Nasal cavity respiratory epithelium epithelial cell of viscerocranial mucosa (primary cell): ENCODE data around the gene CHCHD5. TPM values are rescaled to one million over a fixed set of nuclear protein-coding genes. Genes with fewer than 3 reads are reported as not detected.

Experiments
- total RNA-seq: library from RNA; depleted of rRNA; stranded (reverse); fragments of >200 nt; gene quantifications from 2 replicates; pipeline ENCODE4 v1.2.3, GENCODE V29; 2014

The CHCHD5 gene
- total RNA-seq = 4.9 and 10.6 TPM in 2 replicates

GRCh38 chr2:112584134-112584890, at the start of gene CHCHD5:
Gene CHCHD5, plus strand, starts transcription at chr2:112584609. Its CDS starts 39 bp downstream, at chr2:112584648.

GRCh38 chr2:112542123-112542983, 42.1 kb upstream of the CHCHD5 start, which contains the start of gene POLR1B:
Gene POLR1B, plus strand, starts transcription at chr2:112542465. Its CDS starts 30 bp downstream, at chr2:112542495.

Other genes with a start within 250 kb of the CHCHD5 start
- 10.3 and 15.4 TPM in 2 replicates for gene RGPD8, start 151.0 kb upstream of the CHCHD5 start, total RNA-seq
- 19.8 and 42.4 TPM in 2 replicates for gene TTL, start 102.5 kb upstream of the CHCHD5 start, total RNA-seq
- gene POLR1B, start 42.1 kb upstream of the CHCHD5 start, total RNA-seq = 53.3 and 70.1 TPM in 2 replicates
- 105 and 112 TPM in 2 replicates for gene SLC20A1, start 61.3 kb downstream of the CHCHD5 start, total RNA-seq
- gene NT5DC4, start 136.4 kb downstream of the CHCHD5 start, total RNA-seq = 0.07 TPM in 1 of 2 replicates, not detected in the other
- 0.07 and 0.34 TPM in 2 replicates for gene CKAP2L, start 180.0 kb downstream of the CHCHD5 start, total RNA-seq
- 387 and 393 TPM in 2 replicates for gene IL1A, start 199.9 kb downstream of the CHCHD5 start, total RNA-seq